ENCODE data around the gene CCDC33. TPM values are rescaled to one million over a fixed set of nuclear protein-coding genes. Genes with fewer than 3 reads are reported as not detected.

The CCDC33 gene
- total RNA-seq (2014; rRNA removed; shearing (Covaris generic)) (0.27 and 2.6 TPM in 2 replicates), polyA plus RNA-seq (2016; fragmentation: Nextera tagmentation; extraction: Ambion mirVana) (2.5 and 2.8 TPM in 2 replicates)
- long read RNA-seq, partial matches to known transcripts = 0 of 2 reads
- long read RNA-seq, other reads (novel, unspliced or antisense) = 2 of 2 reads

DNA sequence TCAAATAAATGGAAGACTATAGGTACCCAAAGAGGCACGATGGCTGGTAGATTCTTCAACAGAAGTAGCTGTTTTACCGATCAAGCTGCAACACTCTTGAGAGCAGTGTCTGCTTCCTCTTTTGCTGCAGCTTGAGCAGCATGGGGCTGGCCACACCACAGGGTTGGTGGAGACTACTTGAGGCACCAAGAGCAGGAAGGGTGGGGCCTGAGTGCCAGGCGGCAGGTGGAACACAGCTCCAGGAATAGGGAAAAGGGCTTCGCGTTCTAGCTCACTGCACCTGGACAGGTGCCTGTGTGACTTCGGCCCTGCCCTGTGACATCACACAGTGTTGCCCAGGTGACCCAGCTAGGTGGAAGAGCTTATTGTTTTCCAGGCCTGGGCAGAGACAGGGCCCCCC lies at the start of gene CCDC33:
TSS of gene CCDC33 (plus strand) at position 365 of the 400 bp plus-strand sequence. CDS start 394 bp downstream, outside the sequence.
- no peak within 1 kb of the TSS for H3K27ac Mint-ChIP-seq
- Histone ChIP-seq H3K4me1 (ENCODE audit: insufficient read depth) (no peaks in the 10 kb centered on the region), H3K4me3 (no peak within 1 kb of the TSS), H3K27me3 (ENCODE audit: insufficient read depth) (peaks cover 5% of the 10 kb centered on the region), H4K20me1 (replicated peaks; ENCODE audit: insufficient read depth) (no peaks in the 10 kb centered on the region; the same call in 1 of the 2 replicates), H3K27ac (ENCODE audit: low read depth) (no peak within 1 kb of the TSS), H3F3A (replicated peaks; ENCODE audit: low read depth) (no peaks in the 10 kb centered on the region), H3K79me2 (replicated peaks; ENCODE audit: insufficient read depth) (no peaks in the 10 kb centered on the region), H3K4me2 (no peak within 1 kb of the TSS), H3K36me3 (ENCODE audit: insufficient read depth) (no peaks in the 10 kb centered on the region), H3K9me2 (ENCODE audit: insufficient read depth) (no peaks in the 10 kb centered on the region), H2AFZ (no peak within 1 kb of the TSS)
- no peaks in the 10 kb centered on the region; the same call in 2 of the 3 replicates for H3K9me3 Mint-ChIP-seq
- peaks cover 17% of the 10 kb centered on the region for H3K27me3 Mint-ChIP-seq (ENCODE audit: insufficient read depth, low read depth, poor library complexity)
- DNase-seq (ENCODE audit: low spot score) (no peak), ATAC-seq (no peak)
- H3K36me3 Mint-ChIP-seq (ENCODE audit: low read depth) = no peaks in the 10 kb centered on the region
- H3K4me3 Mint-ChIP-seq = no peak within 1 kb of the TSS
- H3K4me1 Mint-ChIP-seq = peaks cover 39% of the 10 kb centered on the region
- TF ChIP-seq STAT1 (IDR thresholded peaks at IDR 0.05; ENCODE audit: unreplicated experiment) = no peak
- TF ChIP-seq, protein P1, sequence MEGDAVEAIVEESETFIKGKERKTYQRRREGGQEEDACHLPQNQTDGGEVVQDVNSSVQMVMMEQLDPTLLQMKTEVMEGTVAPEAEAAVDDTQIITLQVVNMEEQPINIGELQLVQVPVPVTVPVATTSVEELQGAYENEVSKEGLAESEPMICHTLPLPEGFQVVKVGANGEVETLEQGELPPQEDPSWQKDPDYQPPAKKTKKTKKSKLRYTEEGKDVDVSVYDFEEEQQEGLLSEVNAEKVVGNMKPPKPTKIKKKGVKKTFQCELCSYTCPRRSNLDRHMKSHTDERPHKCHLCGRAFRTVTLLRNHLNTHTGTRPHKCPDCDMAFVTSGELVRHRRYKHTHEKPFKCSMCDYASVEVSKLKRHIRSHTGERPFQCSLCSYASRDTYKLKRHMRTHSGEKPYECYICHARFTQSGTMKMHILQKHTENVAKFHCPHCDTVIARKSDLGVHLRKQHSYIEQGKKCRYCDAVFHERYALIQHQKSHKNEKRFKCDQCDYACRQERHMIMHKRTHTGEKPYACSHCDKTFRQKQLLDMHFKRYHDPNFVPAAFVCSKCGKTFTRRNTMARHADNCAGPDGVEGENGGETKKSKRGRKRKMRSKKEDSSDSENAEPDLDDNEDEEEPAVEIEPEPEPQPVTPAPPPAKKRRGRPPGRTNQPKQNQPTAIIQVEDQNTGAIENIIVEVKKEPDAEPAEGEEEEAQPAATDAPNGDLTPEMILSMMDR (conservative IDR thresholded peaks at IDR 0.05; ENCODE audit: low read depth in 2 of 2) = no peak
- TF ChIP-seq JUNB (IDR thresholded peaks at IDR 0.05; ENCODE audit: unreplicated experiment) = no peak
- TF ChIP-seq, protein P2, sequence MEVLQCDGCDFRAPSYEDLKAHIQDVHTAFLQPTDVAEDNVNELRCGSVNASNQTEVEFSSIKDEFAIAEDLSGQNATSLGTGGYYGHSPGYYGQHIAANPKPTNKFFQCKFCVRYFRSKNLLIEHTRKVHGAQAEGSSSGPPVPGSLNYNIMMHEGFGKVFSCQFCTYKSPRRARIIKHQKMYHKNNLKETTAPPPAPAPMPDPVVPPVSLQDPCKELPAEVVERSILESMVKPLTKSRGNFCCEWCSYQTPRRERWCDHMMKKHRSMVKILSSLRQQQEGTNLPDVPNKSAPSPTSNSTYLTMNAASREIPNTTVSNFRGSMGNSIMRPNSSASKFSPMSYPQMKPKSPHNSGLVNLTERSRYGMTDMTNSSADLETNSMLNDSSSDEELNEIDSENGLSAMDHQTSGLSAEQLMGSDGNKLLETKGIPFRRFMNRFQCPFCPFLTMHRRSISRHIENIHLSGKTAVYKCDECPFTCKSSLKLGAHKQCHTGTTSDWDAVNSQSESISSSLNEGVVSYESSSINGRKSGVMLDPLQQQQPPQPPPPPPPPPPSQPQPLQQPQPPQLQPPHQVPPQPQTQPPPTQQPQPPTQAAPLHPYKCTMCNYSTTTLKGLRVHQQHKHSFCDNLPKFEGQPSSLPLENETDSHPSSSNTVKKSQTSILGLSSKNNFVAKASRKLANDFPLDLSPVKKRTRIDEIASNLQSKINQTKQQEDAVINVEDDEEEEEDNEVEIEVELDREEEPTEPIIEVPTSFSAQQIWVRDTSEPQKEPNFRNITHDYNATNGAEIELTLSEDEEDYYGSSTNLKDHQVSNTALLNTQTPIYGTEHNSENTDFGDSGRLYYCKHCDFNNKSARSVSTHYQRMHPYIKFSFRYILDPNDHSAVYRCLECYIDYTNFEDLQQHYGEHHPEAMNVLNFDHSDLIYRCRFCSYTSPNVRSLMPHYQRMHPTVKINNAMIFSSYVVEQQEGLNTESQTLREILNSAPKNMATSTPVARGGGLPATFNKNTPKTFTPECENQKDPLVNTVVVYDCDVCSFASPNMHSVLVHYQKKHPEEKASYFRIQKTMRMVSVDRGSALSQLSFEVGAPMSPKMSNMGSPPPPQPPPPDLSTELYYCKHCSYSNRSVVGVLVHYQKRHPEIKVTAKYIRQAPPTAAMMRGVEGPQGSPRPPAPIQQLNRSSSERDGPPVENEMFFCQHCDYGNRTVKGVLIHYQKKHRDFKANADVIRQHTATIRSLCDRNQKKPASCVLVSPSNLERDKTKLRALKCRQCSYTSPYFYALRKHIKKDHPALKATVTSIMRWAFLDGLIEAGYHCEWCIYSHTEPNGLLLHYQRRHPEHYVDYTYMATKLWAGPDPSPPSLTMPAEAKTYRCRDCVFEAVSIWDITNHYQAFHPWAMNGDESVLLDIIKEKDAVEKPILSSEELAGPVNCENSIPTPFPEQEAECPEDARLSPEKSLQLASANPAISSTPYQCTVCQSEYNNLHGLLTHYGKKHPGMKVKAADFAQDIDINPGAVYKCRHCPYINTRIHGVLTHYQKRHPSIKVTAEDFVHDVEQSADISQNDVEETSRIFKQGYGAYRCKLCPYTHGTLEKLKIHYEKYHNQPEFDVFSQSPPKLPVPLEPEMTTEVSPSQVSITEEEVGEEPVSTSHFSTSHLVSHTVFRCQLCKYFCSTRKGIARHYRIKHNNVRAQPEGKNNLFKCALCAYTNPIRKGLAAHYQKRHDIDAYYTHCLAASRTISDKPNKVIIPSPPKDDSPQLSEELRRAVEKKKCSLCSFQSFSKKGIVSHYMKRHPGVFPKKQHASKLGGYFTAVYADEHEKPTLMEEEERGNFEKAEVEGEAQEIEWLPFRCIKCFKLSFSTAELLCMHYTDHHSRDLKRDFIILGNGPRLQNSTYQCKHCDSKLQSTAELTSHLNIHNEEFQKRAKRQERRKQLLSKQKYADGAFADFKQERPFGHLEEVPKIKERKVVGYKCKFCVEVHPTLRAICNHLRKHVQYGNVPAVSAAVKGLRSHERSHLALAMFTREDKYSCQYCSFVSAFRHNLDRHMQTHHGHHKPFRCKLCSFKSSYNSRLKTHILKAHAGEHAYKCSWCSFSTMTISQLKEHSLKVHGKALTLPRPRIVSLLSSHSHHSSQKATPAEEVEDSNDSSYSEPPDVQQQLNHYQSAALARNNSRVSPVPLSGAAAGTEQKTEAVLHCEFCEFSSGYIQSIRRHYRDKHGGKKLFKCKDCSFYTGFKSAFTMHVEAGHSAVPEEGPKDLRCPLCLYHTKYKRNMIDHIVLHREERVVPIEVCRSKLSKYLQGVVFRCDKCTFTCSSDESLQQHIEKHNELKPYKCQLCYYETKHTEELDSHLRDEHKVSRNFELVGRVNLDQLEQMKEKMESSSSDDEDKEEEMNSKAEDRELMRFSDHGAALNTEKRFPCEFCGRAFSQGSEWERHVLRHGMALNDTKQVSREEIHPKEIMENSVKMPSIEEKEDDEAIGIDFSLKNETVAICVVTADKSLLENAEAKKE (CRISPR knock-in tag; IDR thresholded peaks at IDR 0.05) = no peak
- TF ChIP-seq, protein P3, sequence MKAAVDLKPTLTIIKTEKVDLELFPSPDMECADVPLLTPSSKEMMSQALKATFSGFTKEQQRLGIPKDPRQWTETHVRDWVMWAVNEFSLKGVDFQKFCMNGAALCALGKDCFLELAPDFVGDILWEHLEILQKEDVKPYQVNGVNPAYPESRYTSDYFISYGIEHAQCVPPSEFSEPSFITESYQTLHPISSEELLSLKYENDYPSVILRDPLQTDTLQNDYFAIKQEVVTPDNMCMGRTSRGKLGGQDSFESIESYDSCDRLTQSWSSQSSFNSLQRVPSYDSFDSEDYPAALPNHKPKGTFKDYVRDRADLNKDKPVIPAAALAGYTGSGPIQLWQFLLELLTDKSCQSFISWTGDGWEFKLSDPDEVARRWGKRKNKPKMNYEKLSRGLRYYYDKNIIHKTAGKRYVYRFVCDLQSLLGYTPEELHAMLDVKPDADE (IDR thresholded peaks at IDR 0.05) = no peak
- no peak for TF ChIP-seq NANOG (IDR thresholded peaks at IDR 0.05; ENCODE audit: borderline replicate concordance)
- no peak for TF ChIP-seq EZH2phosphoT487 (IDR thresholded peaks at IDR 0.05; ENCODE audit: unreplicated experiment)
- no peak for TF ChIP-seq POLR2AphosphoS5 (IDR thresholded peaks at IDR 0.05; ENCODE audit: low read depth)
- no peak for TF ChIP-seq ZNF114 (CRISPR knock-in tag; IDR thresholded peaks at IDR 0.05)
- no peak for TF ChIP-seq ZNF331 (CRISPR knock-in tag; IDR thresholded peaks at IDR 0.05; ENCODE audit: low read depth)
- TF ChIP-seq CREB1 (CRISPR knock-in tag; IDR thresholded peaks at IDR 0.05; ENCODE audit: low read depth) = no peak
- TF ChIP-seq, protein P4, sequence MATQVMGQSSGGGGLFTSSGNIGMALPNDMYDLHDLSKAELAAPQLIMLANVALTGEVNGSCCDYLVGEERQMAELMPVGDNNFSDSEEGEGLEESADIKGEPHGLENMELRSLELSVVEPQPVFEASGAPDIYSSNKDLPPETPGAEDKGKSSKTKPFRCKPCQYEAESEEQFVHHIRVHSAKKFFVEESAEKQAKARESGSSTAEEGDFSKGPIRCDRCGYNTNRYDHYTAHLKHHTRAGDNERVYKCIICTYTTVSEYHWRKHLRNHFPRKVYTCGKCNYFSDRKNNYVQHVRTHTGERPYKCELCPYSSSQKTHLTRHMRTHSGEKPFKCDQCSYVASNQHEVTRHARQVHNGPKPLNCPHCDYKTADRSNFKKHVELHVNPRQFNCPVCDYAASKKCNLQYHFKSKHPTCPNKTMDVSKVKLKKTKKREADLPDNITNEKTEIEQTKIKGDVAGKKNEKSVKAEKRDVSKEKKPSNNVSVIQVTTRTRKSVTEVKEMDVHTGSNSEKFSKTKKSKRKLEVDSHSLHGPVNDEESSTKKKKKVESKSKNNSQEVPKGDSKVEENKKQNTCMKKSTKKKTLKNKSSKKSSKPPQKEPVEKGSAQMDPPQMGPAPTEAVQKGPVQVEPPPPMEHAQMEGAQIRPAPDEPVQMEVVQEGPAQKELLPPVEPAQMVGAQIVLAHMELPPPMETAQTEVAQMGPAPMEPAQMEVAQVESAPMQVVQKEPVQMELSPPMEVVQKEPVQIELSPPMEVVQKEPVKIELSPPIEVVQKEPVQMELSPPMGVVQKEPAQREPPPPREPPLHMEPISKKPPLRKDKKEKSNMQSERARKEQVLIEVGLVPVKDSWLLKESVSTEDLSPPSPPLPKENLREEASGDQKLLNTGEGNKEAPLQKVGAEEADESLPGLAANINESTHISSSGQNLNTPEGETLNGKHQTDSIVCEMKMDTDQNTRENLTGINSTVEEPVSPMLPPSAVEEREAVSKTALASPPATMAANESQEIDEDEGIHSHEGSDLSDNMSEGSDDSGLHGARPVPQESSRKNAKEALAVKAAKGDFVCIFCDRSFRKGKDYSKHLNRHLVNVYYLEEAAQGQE (IDR thresholded peaks at IDR 0.05; ENCODE audit: unreplicated experiment) = no peak
- no peak for TF ChIP-seq EZH2 (IDR thresholded peaks at IDR 0.05; ENCODE audit: low read depth, unreplicated experiment)

All from GM23338 (cell line).